HG03469 (cell line): ENCODE measurements around the gene SCAI.
"Not testable (repeated sequence)": the region's sequence is repeated elsewhere in the genome, so short reads cannot be mapped to it uniquely, and the experiment has no call there.

ENCODE experiments used
- ATAC-seq: cut with Tn5 transposase; IDR thresholded peaks from one replicate; pipeline ENCODE4 v1.9.1; 2021; ENCODE audit warnings: mild to moderate bottlenecking, moderate library complexity, moderate number of reproducible peaks; ENCODE audit not compliant: unreplicated experiment

SCAI gene

DNA sequence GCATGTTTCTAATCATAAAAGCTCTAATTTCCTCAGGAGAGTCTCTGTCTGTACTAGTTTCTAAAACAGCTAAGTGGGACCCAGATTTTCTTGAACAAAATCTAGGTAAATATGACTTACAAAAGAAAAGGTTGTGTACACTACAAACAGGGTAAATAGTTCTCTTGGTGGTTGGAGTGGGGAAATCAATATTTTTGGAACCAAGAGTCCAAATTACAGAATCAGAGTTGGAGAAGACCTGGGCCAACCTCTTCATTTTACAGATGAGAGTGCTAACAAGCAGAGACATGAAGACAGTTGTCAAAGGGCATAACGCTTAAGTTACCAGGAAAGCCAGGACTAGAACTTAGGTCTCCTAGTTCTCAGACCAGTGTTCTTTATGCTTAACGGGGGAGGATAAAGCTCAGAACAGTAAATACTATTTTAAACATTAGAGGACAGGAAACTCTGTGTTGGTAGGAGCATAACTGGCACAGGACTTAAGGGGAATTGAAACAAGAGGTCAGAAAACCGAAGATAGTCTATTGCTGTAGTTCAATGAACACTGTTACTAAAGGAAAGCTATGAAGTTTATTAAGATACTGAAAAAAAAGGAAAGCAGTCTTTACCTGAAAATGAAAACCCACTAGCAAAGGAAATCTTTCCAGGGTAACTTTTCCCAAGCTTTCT, 193.1 kb downstream of the SCAI start:
- no peak for ATAC-seq

DNA sequence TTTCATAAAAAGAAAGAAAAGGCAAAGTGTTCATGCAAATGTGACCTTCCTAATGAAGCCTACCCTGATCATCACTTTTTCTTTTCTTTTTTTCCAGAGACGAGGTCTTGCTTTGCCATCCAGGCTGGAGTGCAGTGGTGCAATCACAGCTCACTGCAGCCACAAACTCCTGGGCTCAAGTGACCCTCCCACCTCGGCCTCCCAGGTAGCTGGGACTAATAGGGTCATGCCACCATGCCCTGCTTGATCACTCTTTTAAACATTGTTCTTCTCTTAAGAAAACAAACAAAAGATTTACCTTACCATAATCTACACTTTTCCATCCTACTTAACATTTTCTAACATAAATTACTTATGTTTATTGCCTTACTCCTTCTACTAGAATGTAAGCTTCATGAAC, 193.9 kb downstream of the SCAI start:
- no peak for ATAC-seq

DNA sequence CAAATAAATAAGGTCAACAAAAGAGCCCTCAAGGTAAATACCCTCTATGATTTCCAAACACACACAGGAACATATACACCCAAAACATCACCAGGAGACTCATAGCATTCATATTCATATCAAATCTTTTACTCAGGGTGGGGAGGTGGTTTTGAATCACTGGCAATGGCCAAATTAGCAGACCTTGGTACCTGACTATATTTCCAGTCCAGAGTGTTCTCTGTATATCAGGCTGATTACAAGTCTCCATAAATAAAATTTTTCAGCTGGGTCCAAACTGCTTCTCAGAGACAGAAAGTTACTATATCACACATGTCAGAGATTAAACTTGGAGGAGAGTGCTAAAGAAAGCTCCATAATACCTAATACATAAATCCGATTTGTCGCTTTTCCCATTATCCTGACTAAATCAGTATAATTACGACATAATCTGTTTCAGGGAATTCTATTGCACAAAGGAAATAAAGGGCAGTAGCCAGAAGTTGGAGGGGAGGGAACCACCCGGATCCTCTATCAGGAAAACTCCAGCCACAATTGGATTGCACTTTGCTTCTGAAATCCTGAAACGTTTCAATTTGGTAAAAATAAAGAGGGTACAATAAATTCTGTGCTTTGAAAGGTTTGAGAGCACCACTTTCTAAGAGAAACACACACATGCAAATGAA, 195.5 kb downstream of the SCAI start:
- no peak for ATAC-seq

DNA sequence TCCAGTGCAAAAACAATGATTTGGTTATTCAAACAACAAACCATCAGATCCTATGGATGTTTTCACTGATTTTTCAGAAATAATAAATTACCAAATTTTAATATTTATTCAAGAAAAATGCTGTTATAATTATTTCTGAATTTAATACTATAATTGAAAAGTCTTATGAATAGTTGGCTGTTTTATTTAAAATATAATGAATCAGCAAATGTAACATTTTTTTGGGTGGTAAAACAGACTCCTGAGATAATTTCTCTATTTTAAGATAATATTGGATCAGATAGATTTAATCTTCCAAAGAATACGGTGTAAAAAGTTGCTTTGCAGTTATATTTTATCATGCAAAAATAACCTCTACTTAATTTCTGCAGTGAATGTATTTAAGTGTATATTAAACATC, 197.2 kb downstream of the SCAI start:
- no peak for ATAC-seq

DNA sequence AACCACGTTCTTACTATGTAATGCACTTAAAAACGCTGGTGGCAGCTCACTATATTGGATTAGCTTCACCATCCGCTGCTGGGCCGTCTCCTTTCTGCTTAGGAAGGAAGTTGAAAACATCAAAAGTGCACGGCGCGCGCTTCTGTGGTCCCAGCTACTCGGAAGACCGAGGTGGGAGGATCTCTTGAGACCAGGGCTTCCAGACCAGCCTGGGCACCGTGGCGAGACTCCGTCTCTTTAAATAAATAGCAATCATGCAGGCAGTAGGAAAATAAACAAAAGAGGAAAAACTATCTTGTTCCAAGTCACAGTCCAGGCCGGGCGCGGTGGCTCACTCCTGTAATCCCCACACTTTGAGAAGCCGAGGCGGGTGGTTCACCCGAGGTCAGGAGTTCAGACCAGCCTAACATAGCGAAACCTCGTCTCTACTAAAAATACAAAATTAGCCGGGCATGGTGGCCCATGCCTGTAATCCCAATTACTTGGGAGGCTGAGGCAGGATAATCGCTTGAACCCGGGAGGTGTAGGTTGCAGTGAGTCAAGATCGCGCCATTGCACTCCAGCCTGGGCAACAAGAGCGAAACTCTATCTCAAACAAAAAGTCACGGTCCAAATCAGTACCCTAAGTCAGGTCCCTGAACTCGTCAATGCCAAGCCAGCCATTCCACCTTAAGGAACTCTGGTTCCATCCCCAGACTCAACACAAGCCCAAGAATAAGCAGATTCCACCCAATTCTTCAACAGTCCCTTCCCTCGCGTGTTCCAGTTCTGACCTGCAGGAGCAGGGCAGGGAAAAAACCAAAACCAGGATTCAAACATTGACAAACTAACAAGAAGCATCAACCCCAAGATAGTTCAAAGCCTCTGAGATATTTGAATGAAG, 201.4 kb downstream of the SCAI start:
- peak; percentile 10 for ATAC-seq

DNA sequence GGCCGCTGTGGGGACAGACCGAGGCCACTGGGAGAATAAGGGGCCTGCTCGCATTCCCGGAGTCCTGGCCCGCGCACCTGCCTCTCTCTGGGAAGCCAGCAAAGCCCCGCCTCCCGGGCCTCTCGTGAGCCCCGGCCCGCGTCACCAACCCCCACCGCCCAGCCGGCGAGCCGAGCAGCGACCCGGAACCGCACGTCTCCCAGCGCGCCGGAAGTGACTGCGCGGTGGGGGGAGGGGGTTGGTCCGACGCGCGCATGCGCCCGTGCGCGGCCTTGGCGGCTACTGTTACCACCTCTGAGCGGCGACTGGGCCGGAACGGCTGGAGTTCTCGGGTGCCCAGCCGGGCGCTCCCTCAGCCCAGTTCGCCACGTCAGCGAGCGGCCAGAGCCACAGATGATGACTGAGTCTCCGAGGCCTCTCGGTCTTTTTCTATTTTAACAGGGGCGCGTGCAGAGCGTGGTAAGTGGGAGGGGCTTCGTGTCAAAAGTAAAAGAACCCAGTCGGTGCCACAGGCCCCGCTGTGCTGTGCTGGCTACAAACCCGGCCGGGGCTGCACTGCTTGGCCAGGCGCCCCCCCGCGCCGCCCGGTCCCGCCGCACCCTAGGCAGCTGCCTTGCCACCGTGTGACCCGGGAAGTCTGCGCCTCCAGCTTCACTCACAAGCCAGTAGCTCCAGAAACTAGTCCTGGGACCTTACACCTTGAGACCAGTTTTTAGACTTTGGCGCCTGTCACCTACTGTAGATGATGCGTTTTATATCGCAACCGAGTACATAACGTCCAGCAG, 202.2 kb downstream of the SCAI start, which contains the start of gene GOLGA1:
Gene GOLGA1 (minus strand): TSS at position 190 of the 785 bp plus-strand sequence. CDS start 2,372 bp downstream, outside the sequence.
- ATAC-seq, result peak; percentile 54

DNA sequence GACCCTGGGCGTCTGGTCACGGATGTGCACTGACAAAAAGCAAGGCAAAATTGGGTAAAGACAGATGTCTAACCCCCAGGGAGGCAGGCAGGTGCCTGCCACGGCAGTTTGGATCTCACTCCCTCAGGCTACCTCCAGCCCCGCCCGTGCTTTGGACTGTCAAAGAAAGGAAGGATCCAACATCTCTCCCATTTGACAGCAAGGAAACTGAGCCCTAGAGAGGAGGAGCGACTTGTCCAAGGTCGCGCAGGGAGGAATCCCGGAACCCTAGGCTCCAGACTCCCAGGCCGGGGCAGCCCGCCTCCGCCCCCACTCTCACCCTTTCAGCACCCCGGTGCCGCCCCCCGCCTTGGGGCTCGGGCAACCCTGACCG, 202.8 kb downstream of the SCAI start:
- ATAC-seq, result peak; percentile 25

DNA sequence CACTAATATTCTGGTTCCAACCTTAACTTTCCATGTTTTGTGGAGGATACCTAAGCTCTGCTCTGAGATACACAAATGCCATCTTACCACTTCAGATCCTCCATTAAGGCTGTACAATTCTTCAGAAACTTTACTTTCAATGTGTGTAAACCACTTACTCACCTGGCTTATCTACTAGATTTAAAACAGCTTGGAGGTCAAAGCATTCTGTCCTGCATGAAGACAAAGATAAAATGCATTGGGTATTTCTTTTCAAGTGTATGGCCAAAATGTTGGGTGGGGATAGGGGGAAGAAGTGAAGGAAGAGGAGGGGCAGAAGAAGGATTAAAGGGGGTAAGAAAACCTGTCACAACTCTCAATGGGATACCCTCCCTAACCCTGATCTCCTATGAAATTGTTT, 203.4 kb downstream of the SCAI start:
- no peak for ATAC-seq

DNA sequence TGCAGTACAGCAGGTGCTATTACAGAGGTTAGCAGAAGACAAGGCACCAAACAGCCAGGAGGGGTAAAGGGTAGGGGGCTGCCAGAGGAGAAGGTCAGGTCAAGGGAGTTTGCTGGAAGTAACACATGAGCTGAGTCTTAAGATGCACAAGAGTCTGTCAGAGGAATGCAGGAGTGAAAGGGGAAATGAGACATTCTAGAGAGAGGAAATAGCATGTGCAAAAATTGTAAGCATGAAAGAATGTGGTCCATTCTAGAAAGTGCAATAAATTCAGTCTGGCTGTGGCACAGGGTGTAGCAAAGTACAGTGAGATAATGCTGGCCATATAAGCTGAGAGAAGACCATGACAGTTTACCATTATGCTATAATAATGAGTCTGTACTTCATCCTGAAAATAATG, 209.0 kb downstream of the SCAI start:
- no peak for ATAC-seq

DNA sequence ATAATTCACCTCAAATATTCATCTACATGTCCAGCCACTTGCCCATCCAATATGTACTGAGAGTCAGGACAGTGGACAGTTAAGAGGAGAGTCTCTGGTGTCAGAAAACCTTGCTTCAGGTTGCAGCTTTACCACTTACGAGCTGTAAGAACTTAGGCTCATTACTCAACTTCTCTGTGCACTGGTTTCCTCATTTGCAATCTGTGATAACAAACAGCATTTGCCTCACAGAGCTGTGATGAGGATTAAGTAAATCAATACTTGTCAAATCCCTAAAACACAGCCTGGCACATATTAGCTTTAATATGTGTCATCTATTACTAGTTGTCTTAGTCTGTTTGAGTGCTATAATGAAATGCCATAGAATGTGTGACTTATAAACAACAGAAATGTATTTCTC, 211.0 kb downstream of the SCAI start:
- no peak for ATAC-seq

DNA sequence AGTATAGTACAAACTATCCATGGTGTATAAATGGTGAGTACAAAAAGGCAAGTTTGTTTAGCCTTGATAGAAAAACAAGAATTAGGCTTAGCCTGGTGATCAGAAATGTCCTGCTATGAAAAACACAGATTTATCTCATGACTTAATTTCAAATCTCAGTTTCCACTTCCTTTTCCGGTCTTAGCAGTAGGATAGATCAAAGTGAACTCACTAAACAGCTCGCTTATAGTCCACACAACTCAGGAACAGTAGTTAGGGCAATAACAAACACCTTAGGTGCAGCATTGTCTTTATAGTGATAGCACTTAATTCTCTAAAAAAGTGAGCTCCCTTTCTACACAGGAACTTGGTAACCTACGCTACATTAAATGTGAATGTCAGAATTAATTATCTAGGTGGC, 213.9 kb downstream of the SCAI start:
- ATAC-seq, result no peak

DNA sequence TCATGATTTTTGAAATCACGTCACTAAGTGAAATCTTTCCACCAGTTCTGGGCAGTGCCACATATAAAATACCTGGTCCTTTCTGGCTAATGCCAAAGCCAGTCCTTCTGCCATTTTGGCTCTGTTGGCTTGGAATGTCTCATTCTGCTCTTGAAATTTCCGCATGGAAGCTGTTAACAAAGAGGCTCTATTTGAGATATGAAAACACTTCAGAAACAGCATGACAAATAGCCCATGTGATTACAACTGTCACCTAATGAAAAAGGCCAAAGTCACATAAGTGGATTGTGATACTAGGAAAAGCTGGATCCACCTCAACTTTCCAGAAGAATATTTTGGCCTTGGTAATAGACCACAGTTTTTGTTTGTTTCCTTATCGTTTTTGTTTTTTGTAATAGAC, 215.2 kb downstream of the SCAI start:
- ATAC-seq, result no peak

DNA sequence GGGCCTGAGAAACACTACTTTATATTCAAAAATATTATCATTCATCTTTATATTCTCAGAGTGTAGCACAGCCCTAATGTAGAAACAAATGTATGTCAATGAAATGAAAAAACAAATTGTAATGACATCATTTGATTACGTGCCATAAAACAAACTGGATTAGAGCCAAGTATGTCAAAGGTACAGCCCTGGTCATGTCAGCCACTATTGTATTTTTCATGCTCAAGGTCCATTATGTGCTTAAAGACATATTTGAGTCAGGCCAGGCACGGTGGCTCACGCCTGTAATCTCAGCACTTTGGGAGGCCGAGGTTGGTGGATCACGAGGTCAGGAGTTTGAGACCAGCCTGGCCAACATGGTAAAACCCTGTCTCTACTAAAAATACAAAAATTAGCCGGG, 222.9 kb downstream of the SCAI start:
- ATAC-seq, result not testable (repeated sequence)

DNA sequence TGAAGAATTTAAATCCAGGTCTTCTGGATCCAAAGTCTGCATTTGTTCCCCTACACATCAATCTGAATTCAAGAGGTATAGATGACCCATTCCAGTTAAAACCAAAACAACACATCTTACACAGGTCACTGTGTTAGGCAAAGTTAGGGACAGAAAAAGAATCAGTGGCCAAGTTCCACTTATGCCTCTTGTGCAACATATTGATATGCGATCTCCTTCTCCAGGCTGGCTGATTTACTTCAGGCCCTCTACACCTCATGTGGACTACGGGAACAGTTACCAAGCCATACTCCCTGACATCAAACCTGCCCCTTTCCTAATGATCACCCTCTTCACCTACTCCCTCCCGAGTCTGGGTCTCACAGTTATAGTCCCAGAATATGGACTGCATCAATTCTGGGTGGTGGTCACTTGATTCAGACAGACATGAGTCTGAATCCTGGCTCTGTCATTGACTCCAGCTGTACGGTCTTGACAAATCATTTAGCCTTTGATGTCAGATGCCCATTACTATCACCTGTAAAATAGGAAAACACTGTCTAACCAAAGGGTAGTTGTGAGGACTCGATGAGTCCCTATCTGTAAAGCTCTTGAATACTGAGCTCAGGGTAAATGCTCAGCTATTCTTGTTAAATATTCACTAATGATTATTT, 228.4 kb downstream of the SCAI start:
- ATAC-seq, result no peak

DNA sequence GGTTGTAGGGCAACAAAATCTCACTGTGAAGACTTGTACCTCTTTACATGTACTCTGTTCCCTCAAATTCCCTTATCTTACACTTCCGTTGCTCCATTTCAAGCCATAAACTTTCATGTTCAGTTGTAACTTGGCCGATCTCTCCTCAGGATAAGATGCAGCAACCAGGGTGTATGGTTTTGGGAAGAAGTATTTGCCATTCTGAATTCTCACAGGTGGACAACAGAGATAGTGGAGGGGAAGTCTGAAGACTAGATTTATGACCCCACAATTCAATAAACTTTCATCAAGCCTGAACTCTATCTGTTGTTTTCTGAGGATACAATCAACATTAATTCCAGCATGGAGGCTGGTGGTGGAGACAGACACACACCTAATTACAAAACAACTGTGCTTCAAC, 229.9 kb downstream of the SCAI start:
- no peak for ATAC-seq

DNA sequence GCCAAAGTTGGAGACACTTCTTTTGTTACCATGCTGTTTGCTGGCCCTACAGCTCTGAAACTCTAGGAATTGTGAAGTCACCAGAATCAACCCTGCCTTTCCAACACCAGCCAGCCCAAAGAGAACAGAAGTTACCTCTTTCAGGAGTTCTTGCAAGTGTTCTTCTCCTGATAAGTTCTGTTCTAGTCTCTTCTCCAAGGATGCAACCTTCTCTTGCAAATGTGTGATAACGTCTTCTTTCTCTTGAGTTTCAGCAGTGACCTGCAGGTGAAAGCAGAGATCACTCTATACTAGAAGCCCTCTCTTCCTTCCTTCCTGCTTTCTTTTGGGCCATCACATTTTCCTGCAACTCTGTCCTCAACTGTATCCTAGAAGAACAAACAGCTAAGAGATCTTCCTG, 231.6 kb downstream of the SCAI start:
- no peak for ATAC-seq

DNA sequence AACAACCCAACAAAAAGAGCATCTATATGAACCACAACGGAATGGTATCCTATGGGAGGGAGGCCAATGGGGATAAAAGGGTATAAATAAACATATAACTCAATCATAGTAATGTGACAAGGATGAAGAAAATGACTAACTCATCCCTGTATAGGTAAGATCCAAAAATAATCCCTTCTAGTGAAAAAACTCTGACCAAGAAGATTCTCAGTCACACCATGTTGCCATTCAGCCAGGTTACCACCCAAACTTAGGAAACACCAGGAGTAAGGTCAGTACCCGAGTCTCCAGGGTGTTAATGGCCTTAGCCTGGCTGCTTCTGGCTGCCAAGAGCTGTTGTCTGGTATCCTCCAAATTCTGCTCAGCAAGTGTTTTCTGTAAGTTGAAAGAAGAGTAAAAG, 235.2 kb downstream of the SCAI start:
- ATAC-seq, result no peak

DNA sequence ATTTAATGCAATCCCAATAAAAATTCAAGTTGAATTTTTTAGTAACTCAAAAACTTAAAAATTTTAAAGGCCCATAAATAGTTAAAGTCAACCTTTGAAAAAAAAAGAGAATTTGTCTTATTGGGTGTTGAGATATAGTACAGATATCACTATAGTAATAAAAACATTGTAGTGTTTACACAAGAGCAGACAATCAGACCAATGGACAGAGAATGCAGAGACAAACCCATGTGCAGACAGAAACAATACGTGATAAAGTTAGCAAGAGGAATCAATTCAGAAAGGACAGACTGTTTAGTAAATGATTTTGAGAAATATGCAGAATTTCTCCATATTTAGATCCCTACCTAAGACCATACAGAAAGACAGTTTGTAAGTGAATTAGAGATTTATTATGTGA, 236.4 kb downstream of the SCAI start:
- no peak for ATAC-seq

DNA sequence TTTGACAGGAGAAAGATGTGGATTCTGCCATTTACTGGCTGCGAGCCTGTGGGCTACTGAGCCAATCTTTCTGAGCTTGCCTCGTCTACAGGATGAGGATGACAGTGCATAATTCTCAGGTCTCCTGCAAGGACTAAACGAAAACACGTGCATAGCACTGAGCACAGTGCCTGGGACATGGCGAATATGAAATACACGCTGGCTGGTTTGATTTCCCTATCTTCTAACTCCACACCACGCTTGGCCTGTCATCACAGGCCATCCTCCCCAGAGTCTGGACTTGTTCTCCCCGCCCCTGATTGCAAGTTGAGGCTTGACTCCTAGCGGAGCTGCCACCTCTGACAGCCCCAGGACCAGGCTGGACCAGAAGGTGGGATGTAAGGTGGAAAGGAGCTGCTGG, 243.5 kb downstream of the SCAI start:
- ATAC-seq, result no peak
